HG03280 (cell line): ENCODE results near the gene SYNPO.

Experiments used
- ATAC-seq: cut with Tn5 transposase; IDR thresholded peaks from one replicate; pipeline ENCODE4 v1.9.1; 2021; ENCODE audit warnings: mild to moderate bottlenecking, moderate library complexity; ENCODE audit not compliant: unreplicated experiment

Gene SYNPO

GRCh38 chr5:150653762-150654556 is 13.5 kb downstream of the SYNPO start:
- ATAC-seq, result no peak

DNA sequence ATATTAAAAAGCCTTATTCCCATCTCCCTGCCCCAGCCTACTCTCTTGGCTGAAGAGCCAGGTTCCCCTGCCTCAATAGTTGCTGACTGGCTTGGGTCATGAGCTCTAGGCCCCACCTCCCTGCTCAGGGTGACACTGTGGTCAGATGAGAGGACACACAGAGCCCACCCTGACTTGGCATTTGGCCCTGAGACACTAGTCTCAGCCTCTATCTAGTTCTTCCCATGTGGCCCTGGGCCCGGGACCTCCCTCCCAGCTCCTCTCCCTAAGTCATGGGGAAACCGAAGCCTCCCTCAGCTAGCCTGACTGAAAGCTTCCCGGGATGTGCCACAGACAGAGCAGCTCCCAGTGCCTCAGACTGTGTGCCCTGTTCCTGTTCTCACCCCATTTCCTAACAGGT is 14.8 kb downstream of the SYNPO start:
- ATAC-seq, result no peak

GRCh38 chr5:150656191-150657132 is 16.0 kb downstream of the SYNPO start:
- ATAC-seq, result peak; percentile 70

- no peak for ATAC-seq
Measured at GRCh38 chr5:150658121-150658520, 17.7 kb downstream of the SYNPO start.

- no peak for ATAC-seq
Measured at GRCh38 chr5:150658699-150659265, 18.3 kb downstream of the SYNPO start.

DNA sequence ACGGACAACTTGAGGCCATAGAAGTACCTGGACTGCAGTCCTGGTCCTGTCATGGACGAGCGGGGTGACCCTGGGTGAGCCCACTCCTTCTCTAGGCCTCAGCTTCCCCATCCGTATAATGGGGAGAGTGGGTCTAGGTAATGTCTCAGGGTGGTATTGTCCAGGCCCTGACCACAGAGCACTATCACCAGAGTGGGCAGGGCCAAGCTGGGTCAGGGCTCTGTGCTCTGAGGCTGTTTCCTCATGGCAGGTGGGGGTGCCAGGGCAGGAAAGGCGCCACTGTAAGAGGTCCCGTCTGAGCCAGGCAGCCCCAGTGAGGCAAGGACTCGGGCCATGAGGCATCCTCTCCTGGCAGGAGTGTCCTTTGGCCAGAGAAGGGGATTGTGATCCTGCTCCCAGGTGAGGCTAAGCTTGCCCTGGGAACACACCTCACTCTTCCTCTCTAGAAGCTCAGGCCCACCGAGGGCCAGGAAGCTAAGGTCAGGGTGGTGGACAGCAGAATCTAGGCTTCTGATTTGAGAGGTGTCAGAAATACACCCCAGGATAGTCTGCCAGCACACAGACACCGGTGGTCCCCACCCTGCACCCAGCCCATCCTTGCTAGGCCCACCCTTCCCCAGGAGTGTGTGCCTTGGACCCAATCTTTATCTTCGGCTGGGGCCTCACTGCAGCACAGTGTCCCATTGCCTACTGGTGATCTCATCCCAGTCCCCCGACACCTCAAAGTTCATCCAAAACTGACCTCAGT is 19.1 kb downstream of the SYNPO start:
- ATAC-seq, result no peak

DNA sequence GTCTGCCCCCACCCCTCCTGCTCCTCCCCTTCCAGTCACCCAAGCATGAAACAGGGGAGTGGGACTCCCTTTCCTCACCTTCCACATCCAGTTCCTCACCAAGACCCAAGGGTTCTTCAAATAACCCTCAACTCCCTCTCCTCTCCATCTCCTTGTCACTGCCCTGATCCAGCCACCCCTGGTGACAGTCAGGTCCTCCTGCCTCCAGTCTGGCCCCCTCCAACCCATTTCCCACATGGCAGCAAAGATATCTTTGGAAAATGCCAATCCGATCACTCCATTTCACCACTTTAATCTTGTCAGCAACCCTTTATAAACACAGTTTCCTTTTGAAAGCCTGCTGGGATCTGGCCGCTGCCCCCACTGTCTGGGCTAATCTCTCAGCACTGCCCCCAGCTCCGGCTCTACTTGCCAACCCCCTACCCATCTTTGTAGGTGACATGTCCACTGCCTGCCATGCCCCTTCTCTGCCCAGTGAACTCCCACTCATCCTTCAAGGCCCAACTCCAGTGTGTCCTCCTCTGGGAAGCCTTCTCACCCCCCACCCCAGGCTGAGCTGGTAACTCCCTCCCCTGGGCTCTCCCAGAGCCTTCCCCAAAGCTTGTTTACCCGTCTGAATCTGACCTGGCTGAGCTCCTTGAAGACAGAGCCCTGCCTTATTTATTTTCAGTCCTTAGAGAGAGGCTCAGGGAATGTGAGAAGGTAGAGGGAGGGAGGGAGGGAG is 19.8 kb downstream of the SYNPO start:
- ATAC-seq, result no peak

DNA sequence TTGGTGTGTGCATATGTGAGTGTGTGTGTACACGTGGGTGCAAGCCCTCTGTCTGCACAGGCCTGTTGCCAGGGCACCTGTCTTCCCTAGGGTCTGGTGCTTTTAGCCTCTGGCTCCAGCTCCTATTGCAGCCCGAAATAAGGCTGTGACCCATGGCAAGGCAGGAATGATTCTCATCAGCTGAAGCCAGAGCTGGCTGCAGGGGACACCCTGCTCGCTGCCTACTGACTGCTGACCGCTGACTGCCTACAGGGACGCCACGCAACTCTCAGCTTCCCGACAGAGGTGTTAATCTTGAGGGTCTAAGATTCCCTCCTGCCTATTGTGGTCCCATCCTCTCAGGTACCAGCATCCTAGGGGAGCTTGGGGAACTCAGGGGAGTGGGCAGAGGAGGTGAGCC is 20.6 kb downstream of the SYNPO start, which contains the start of gene MYOZ3:
MYOZ3 (plus strand) TSS at position 166 of the 400 bp plus-strand sequence. CDS start 1,691 bp downstream, outside the sequence.
- no peak for ATAC-seq

DNA sequence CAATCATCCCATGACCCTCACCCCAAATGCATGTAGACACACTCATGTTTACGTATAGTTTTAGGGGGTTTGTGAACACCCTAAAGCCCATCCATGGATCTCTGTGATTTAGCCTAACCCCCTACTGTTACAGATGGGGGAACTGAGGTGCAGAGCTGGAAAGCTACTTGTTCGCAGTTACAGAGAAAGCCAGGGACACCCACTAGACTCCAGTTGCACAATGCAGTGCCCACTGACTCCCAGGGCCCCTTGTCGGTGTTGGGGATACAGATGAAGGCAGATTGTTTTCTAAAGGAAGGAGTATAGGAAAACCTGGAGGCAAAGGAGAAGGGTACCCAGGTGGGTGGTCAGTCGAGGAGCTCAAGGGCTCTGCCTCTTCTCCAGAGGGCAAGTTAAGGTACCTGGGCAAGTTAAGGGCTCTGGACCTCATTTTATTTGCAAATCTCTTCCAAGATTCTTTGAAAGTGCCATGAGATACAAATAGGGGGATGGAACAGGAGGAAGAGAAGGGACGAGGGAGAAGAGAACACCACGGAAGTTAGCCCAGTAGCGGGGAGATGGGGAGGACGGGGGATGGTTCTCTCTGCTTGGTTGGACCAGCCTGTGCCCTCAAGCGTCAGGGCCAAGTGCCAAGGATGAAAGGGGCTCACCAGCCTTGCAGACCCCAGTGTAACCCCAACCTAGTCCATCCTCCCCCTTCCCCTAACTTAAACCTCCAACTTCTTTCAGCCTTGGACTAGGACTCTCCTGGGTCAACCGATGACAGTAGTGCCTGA is 21.5 kb downstream of the SYNPO start:
- no peak for ATAC-seq

- no peak for ATAC-seq
Measured at GRCh38 chr5:150662731-150663516, 22.5 kb downstream of the SYNPO start.

- ATAC-seq, result no peak
Measured at GRCh38 chr5:150663936-150664335, 23.5 kb downstream of the SYNPO start.

GRCh38 chr5:150665044-150665443 is 24.6 kb downstream of the SYNPO start:
- no peak for ATAC-seq

DNA sequence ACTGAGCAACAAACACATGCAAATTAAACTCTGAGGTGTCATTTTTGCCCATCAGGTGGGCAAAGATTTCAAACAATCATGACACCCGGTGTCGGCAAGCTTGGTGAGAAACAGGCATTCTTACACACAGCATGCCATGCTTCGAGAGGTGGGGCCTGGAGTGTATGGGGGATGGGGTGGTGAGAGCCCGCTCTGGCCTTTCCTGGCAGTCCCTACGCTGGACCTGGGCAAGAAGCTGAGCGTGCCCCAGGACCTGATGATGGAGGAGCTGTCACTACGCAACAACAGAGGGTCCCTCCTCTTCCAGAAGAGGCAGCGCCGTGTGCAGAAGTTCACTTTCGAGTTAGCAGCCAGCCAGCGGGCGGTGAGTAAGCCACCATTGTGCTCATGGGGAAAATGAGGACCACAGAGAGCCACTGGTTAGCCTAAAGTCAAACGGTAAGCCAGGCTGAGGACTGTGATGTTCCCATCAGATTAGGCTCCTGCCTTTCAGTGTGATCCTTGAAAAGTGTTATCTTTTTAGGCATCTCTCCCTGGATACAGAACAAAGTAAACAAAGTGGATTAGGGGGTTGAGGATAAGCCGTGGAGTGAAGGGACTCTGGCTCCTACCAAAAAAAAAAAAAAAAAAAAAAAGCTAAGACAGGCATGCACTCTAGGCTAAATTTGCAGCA is 30.0 kb downstream of the SYNPO start:
- ATAC-seq, result no peak

GRCh38 chr5:150670948-150671310 is 30.5 kb downstream of the SYNPO start:
- ATAC-seq, result no peak

DNA sequence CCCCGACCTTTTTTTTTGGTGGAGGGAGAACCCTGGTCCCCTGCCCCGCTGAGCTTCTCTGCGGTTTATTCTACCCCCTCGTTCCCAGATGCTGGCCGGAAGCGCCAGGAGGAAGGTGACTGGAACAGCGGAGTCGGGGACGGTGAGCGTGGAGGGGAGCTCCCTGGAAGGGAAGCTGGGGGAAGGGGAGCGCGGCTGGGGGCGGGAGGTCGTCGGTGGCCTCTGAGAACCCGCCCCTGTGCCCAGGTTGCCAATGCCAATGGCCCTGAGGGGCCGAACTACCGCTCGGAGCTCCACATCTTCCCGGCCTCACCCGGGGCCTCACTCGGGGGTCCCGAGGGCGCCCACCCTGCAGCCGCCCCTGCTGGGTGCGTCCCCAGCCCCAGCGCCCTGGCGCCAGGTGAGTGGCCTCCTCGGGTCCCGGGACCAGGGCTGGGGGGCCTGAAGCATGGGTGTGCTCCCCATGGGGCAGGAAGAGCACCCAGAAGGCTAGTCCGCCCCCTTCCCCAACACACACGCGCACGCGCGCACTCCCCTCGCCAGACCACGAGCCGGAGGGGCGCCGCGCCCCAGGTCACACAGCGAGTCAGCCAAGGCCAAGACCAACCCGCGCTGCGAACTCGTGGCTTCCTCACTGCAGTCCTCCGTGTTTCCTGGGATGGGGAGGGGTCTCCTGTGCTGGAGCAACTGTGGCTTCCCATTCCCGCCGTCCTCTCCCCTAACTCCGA is 31.2 kb downstream of the SYNPO start:
- no peak for ATAC-seq

GRCh38 chr5:150672237-150672883 is 31.9 kb downstream of the SYNPO start:
- ATAC-seq, result no peak

DNA sequence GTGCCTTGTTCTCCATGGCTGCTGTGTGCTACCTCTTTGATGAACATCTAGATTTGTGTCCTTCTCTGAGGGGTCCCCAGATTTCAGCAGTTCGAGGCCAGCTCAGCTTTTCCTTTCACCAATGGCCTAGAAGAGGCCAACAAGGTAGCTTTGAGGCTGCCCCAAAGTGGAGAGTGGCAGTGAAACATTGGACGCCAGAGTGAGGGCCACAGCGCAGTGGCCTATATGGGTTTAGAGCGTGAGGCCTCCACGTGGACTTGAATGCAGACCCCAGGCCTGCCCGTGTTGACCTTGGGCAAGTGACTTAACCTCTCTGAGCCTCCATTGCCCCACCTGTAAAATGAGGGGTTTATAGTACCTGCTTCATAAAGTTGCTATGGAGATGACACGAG is 32.4 kb downstream of the SYNPO start:
- no peak for ATAC-seq
